Measurements from ENCODE around the gene UQCC2. TPM values are rescaled to one million over a fixed set of nuclear protein-coding genes. Genes with fewer than 3 reads are reported as not detected.

Gene UQCC2
- 10.8 and 36.4 TPM in 2 replicates for total RNA-seq (2014; rRNA removed; shearing (Covaris generic); ENCODE audit: low replicate concordance)

DNA sequence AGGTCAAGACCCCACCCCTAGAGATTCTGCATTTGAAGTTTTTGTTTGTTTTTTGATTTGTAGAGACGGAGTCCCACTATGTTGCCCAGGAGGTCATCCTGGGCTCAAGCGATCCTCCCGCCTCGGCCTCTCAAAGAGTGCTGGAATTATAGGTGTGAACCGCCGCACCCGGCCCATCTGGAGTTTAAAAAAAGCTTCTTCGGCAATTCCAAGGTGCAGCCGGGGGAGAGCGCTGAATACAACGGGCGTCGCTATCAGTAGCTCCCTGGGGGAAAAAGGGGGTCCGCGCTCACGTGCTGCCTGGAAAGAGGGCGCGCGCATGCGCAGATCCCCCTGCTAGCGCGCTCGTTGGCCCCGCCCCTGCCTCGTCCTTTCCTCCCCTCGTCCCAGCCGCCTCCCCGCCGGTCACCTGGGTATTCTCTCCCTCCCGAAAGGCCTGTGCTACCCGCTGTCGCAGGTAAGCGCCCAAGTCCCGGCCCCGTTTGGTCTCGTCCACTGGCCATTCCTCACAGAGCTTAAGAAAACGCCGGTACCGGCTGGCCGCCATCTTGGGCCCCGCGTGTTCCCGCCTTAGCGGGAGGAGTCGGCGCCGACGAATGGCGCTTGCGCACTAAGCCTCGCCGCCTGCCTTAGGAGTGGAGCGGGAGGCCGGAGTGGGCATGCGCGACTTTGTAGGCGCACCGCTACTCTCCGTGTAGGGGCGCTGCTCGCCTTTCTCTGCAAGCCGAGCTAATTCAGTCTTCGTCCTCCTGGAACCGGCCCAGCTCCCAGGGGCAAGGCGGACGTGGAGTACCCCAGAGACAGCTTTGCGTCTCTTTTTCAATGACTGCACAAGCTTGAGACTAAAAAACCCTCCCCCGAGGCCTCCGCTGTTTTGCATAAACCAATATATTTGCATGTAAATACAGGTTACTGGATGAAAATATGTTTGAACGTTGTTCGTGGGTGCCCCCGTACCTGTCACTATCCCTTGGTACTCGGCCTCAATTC is at the start of gene UQCC2:
Gene UQCC2, minus strand, starts transcription at position 561 of the 990 bp plus-strand sequence. Its CDS starts 14 bp downstream, at position 547.
- Histone ChIP-seq H3K9me3 (no peaks in the 10 kb centered on the region), H3K27me3 (no peaks in the 10 kb centered on the region), H3K36me3 (peaks cover 8% of the 10 kb centered on the region), H3K4me3 (peak within 1 kb of the TSS; percentile 93)
- DNase-seq, result peak; percentile 89

DNA sequence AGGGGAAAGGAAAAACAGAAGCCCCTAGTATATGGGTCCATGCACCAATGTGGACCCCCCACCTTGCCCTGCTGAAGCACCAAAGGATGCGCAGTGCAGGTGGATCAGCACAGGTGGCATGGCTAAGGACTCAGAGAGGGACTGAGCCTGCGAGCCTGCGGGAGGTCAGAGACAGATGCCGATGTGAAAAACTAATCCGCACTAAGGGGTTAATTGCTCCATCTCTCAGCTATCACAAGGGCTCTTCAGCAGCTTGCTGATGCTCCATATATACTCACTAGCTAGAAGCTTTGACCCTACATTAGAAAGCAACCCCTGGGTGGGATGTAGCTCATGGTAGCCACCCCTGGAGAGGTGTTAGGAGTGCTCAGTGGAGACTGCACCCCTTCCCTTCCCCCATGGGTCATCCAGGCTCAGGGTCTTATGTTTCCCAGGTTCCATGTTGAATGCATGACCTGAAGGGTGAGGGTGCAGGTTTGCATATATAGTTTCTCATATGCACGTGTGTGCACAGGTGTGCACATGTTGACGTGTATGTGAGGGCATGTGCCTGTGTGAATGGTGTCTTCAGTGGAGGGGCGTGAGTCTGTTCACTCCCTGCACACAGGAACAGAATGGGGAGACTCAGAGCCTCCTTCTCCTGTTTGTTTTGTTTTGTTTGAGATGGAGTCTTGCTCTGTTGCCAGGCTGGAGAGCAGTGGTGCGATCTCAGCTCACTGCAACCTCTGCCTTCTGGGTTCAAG is 48.6 kb upstream of the UQCC2 start:
- no peaks in the 10 kb centered on the region for H3K27me3 ChIP-seq
- H3K36me3 ChIP-seq, result no peaks in the 10 kb centered on the region
- H3K9me3 ChIP-seq, result no peaks in the 10 kb centered on the region
- DNase-seq, result no peak
- H3K4me3 ChIP-seq, result no peak overlapping the region

GRCh38 chr6:33758815-33759216 is 47.3 kb upstream of the UQCC2 start:
- H3K9me3 ChIP-seq, result no peaks in the 10 kb centered on the region
- H3K36me3 ChIP-seq, result no peaks in the 10 kb centered on the region
- no peak overlapping the region for H3K4me3 ChIP-seq
- DNase-seq, result no peak
- no peaks in the 10 kb centered on the region for H3K27me3 ChIP-seq

DNA sequence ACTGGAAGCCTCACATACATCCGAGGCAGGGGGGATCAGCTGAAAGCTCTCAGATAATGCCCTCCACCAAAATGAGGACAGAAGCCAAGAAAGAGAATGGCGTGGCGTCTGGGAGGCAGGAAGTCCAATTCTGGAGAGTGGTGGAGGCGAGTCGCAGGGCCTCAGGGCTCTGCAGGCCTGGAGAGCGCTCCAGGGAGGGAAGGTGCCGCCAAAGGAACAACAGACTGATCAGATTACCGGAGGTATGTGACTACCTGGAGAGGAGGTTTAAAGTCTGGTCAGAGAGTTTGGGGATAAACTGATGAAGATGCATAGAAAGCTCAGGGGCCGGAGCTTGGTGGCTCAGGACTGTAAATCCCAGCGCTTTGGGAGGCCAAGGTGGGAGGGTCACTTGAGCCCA is 46.4 kb upstream of the UQCC2 start:
- Histone ChIP-seq H3K36me3 (no peaks in the 10 kb centered on the region), H3K27me3 (no peaks in the 10 kb centered on the region), H3K4me3 (no peak overlapping the region), H3K9me3 (no peaks in the 10 kb centered on the region)
- no peak for DNase-seq

DNA sequence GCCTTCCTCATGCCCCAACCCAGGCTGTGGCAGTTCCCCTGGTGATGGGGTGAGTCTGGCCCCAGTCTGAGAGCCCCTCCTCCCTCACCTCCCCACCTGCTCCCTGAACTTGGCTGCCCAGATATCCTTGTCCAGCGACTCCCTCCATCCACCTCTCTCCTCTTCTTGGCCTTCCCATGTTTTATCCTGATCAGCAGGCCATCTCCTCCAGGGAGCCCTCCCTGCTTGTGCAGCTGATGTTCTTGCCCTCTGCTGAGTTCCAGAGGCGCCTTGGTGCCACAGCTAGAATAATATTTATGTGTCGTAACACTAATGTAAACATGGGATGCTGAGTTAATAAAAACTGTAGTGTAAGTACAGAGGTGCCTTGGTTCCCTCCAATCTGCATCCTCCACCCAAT is 45.6 kb upstream of the UQCC2 start:
- Histone ChIP-seq H3K9me3 (no peaks in the 10 kb centered on the region), H3K36me3 (no peaks in the 10 kb centered on the region), H3K4me3 (no peak overlapping the region), H3K27me3 (no peaks in the 10 kb centered on the region)
- no peak for DNase-seq

DNA sequence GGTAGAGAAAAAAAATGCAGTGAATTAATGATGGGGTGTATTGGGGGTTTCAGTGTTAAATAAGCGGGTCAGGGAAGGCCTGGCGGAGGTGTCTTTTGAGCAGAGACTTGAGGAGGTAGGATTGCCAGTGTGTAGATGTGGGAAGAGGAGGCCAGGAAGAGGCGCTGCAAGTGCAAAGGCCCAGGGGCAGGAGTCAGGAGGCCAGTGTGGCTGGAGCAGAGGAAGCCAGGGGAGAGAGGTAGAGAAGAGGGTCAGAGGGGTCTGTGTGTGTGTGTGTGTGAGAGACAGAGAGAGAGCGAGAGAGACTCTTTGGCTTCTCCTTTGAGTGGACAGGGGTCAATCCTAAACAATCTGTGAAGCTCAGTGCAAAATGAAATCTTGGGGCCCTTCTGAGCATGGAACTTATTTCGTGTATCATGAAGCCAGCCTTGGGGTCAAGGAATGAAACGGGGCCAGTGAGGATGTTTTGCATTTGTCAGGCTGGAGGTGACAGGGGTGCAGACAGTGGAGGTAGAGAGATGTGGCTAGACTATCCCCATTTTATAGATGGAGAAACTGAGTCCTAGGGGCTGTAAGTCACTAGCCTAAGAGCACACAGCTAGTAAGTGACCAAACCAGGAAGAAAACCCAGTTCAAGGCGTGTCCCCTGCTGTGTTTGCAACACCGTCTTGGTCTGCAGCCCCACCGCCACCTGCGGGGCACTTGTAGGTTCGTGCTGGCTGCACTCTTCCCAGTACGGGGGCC is 44.9 kb upstream of the UQCC2 start:
- no peaks in the 10 kb centered on the region for H3K27me3 ChIP-seq
- H3K9me3 ChIP-seq, result no peaks in the 10 kb centered on the region
- H3K4me3 ChIP-seq, result no peak overlapping the region
- DNase-seq, result no peak
- H3K36me3 ChIP-seq, result no peaks in the 10 kb centered on the region

DNA sequence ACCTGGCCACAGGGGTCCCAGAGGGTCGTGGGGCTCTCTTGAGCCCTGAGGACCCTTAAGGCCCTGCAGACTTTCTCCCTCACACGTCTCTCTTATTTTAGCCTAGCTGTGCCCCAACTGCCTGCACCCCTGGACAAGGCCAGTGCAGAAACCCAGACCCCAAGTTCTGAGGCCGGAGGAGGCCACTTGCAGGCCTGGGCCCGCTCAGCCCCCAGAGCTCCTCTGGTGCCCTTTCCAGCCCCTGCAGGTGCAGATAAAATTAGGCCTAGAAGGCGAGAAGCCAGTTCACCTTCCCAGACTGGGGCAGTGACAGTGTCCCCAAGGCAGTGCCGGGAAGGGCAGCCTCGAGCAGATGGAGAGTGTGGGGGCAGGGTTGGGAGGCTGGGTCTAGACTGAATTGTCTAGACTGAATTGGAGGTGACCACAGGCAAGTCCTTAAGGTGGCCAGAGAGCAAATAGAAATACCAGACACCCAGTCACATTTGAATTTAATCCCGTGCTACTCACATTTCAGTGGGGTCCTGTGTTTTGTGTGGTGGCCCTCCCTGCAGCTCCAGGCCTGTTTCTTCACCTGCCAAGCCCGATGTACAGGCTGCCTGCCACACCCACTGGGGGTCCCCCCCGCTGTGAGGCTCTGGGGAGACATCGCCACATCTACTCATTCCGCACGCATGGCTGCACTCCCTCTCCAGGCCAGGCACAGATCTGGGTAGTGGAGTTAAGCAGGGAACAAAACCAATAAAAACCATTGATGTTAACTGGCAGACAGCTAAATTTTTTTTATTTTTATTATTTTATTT is 43.8 kb upstream of the UQCC2 start:
- Histone ChIP-seq H3K4me3 (no peak overlapping the region), H3K9me3 (no peaks in the 10 kb centered on the region), H3K36me3 (no peaks in the 10 kb centered on the region), H3K27me3 (no peaks in the 10 kb centered on the region)
- DNase-seq, result no peak

GRCh38 chr6:33754222-33754621 is 42.7 kb upstream of the UQCC2 start:
- no peaks in the 10 kb centered on the region for H3K9me3 ChIP-seq

DNA sequence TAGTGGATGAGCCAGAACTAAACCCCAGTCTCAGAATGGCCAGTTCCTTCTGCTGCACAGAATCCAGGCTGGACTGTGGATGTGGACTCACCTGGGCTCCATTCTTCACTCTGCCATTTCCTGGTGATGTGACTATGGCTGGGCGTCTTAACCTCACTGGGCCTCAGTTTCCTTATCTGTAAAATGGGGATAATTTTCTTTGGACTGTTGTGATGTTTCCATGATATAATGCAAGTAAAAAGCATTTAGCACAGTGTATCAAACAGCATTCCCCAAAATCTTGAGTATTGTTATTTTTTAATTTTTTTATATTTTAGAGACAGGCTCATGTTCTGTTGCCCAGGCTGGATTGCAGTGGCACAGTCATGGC is 41.1 kb upstream of the UQCC2 start:
- Histone ChIP-seq H3K27me3 (no peaks in the 10 kb centered on the region), H3K9me3 (no peaks in the 10 kb centered on the region), H3K4me3 (no peak overlapping the region), H3K36me3 (no peaks in the 10 kb centered on the region)
- no peak for DNase-seq

More at GRCh38 chr6:33754222-33754621, 42.7 kb upstream of the UQCC2 start:
- Histone ChIP-seq H3K36me3 (no peaks in the 10 kb centered on the region), H3K27me3 (no peaks in the 10 kb centered on the region), H3K4me3 (no peak overlapping the region)
- DNase-seq, result no peak

GRCh38 chr6:33751771-33752645 is 40.5 kb upstream of the UQCC2 start:
- DNase-seq, result no peak
- no peaks in the 10 kb centered on the region for H3K36me3 ChIP-seq
- H3K27me3 ChIP-seq, result no peaks in the 10 kb centered on the region
- H3K4me3 ChIP-seq, result no peak overlapping the region
- H3K9me3 ChIP-seq, result no peaks in the 10 kb centered on the region

GRCh38 chr6:33750244-33750991 is 38.9 kb upstream of the UQCC2 start:
- H3K4me3 ChIP-seq, result no peak overlapping the region
- DNase-seq, result no peak
- no peaks in the 10 kb centered on the region for H3K9me3 ChIP-seq
- no peaks in the 10 kb centered on the region for H3K36me3 ChIP-seq
- H3K27me3 ChIP-seq, result no peaks in the 10 kb centered on the region

GRCh38 chr6:33749401-33749800 is 37.9 kb upstream of the UQCC2 start:
- DNase-seq, result no peak
- no peak overlapping the region for H3K4me3 ChIP-seq
- H3K27me3 ChIP-seq, result no peaks in the 10 kb centered on the region

GRCh38 chr6:33748841-33749240 is 37.3 kb upstream of the UQCC2 start:
- Histone ChIP-seq H3K27me3 (no peaks in the 10 kb centered on the region), H3K36me3 (no peaks in the 10 kb centered on the region), H3K4me3 (no peak overlapping the region), H3K9me3 (no peaks in the 10 kb centered on the region)
- no peak for DNase-seq

More at GRCh38 chr6:33749401-33749800, 37.9 kb upstream of the UQCC2 start:
- no peaks in the 10 kb centered on the region for H3K9me3 ChIP-seq
- H3K36me3 ChIP-seq, result no peaks in the 10 kb centered on the region

- no peaks in the 10 kb centered on the region for H3K36me3 ChIP-seq
- DNase-seq, result no peak
- H3K27me3 ChIP-seq, result no peaks in the 10 kb centered on the region
- no peaks in the 10 kb centered on the region for H3K9me3 ChIP-seq
- no peak overlapping the region for H3K4me3 ChIP-seq
Observed at GRCh38 chr6:33747823-33748222, 36.3 kb upstream of the UQCC2 start.

GRCh38 chr6:33746651-33747100 is 35.2 kb upstream of the UQCC2 start, which contains the start of gene IP6K3:
IP6K3 (minus strand) TSS chr6:33746905; CDS start chr6:33735476, 11,429 bp downstream.
- DNase-seq, result no peak

More at GRCh38 chr6:33746651-33747100, 35.2 kb upstream of the UQCC2 start, which contains the start of gene IP6K3:
- no peaks in the 10 kb centered on the region for H3K36me3 ChIP-seq
- H3K4me3 ChIP-seq, result no peak within 1 kb of the TSS
- H3K9me3 ChIP-seq, result no peaks in the 10 kb centered on the region
- H3K27me3 ChIP-seq, result no peaks in the 10 kb centered on the region
